Measurements from ENCODE around the gene RPH3AL. TPM values are rescaled to one million over a fixed set of nuclear protein-coding genes. Genes with fewer than 3 reads are reported as not detected.

Gene RPH3AL
- total and polyA plus RNA-seq, 2 donors from 2014 or later = 18.1 to 55.9 TPM

DNA sequence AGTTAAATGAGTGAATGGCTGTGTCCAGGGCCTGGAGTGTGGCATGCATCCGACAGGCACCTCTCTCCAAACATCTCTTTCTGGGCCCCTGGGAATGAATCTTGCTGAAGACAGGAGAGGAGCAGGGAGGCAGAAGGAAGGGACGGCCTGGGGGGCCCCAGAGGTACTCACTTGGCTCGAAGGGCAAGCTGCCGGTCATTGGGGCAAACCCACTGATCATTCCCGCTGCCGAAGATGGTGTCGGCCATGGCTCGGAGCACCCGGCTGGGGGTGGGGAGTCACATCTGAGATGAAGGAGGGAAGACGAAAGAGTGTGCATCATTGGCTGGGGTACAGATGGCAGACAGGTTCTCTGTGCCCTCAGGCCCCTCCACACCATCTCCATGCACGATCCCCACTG, 25.3 kb downstream of the RPH3AL start:
- DNase-seq (peak in 1 of 5 donors; percentile 54), FAIRE-seq (no peak)
- Histone ChIP-seq H3K36me3 (ENCODE audit: control insufficient read depth in 2 of 3, insufficient read depth in 3 of 3, low read length in 3 of 3) (no peaks in the 10 kb centered on the region), H3K27ac (ENCODE audit: low read depth in 2 of 2, low read length in 2 of 2) (no peak overlapping the region), H3K4me3 (ENCODE audit: low read length in 3 of 3) (no peak overlapping the region), H3K27me3 (ENCODE audit: control insufficient read depth, insufficient read depth, low read length) (no peaks in the 10 kb centered on the region), H3K4me1 (ENCODE audit: control insufficient read depth in 2 of 3, insufficient read depth in 2 of 3, low read depth in 1 of 3, low read length in 3 of 3) (peaks cover 0 to 6% (median 0%) of the 10 kb centered on the region in 3 donors), H3K9ac (ENCODE audit: low read length in 3 of 3) (no peak overlapping the region), H3K9me3 (ENCODE audit: control insufficient read depth in 2 of 3, insufficient read depth in 1 of 3, low read length in 3 of 3) (no peaks in the 10 kb centered on the region)
- intact Hi-C loops (cut with DNase I) = no loop called here
- TF ChIP-seq, protein P1, sequence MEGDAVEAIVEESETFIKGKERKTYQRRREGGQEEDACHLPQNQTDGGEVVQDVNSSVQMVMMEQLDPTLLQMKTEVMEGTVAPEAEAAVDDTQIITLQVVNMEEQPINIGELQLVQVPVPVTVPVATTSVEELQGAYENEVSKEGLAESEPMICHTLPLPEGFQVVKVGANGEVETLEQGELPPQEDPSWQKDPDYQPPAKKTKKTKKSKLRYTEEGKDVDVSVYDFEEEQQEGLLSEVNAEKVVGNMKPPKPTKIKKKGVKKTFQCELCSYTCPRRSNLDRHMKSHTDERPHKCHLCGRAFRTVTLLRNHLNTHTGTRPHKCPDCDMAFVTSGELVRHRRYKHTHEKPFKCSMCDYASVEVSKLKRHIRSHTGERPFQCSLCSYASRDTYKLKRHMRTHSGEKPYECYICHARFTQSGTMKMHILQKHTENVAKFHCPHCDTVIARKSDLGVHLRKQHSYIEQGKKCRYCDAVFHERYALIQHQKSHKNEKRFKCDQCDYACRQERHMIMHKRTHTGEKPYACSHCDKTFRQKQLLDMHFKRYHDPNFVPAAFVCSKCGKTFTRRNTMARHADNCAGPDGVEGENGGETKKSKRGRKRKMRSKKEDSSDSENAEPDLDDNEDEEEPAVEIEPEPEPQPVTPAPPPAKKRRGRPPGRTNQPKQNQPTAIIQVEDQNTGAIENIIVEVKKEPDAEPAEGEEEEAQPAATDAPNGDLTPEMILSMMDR (IDR thresholded peaks at IDR 0.05; ENCODE audit: borderline replicate concordance, extremely low read depth, insufficient read depth) = no peak

DNA sequence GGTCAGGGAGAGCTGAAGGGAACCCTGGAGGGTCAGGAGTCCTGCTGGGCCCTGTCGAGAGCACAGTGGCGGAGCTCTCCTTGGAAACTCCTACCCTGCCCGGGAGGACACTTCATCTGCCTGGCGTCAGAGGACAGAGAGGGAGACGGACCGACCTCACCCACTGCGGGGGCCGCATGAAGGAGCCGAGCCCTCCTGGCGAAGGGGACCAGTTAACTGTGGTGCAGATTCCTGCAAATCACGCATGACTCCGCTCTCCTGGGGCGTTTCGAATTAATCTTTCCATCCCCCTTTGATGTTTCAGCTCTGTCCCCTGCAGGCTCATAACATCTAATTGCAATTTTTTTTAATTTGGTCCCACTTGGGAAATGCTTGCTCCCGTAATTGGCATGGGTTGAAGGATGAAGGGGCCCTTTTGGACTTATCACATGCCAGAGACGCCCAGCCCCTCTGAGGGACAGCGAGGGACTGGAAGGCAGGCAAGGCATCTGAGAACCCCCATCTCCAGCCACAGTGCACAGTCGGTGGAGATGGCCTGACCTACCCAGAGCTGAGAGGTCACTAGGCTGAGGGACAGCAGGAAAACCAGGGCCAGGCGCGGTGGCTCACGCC, 26.5 kb downstream of the RPH3AL start:
- DNase-seq (peak in 2 of 5 donors; percentile 60 to 62), FAIRE-seq (no peak)
- intact Hi-C loops (cut with DNase I) = no loop called here

DNA sequence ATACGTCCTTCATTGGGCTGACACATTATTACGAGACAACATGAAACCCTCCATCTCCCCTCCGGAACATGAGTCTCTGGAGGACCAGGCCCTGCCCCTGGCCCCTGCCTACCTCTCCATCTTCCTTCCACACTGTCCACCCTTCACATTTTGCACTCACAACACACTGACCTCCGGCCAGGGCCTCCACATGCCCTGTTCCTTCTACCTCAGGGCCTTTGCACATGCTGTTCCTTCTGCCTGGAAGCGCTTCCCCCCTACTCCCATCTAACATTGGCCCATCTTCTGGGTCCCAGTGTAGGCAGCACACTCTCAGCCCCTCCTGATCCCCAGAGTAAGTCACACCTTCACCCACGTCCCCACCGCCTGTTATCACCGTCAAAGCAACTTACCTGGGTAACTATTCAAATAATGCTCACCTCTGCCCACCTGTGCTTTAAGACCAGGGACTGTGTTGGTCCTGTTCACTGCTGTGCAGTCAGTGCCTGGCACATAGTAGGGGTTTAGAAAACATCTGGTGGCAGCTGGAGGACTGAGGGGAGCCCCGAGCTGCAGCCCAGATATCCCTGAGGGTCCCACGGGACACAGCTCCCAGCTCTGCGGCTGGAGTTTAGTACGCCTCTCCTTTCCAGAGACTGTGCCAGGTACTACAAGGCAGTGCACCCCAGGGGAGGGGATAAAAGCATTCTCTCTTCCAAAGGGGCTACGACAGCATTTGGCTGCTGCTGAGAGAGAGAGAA, 27.2 kb downstream of the RPH3AL start:
- DNase-seq (peak in 1 of 5 donors; percentile 16), FAIRE-seq (no peak)
- Histone ChIP-seq H3K9me3 (ENCODE audit: control insufficient read depth in 2 of 3, insufficient read depth in 1 of 3, low read length in 3 of 3) (no peaks in the 10 kb centered on the region), H3K36me3 (ENCODE audit: control insufficient read depth in 2 of 3, insufficient read depth in 3 of 3, low read length in 3 of 3) (no peaks in the 10 kb centered on the region), H3K4me1 (ENCODE audit: control insufficient read depth in 2 of 3, insufficient read depth in 2 of 3, low read depth in 1 of 3, low read length in 3 of 3) (no peaks in the 10 kb centered on the region), H3K27ac (ENCODE audit: low read depth in 2 of 2, low read length in 2 of 2) (no peak overlapping the region), H3K27me3 (ENCODE audit: control insufficient read depth, insufficient read depth, low read length) (no peaks in the 10 kb centered on the region), H3K4me3 (ENCODE audit: low read length in 3 of 3) (no peak overlapping the region), H3K9ac (ENCODE audit: low read length in 3 of 3) (no peak overlapping the region)
- intact Hi-C loops (cut with DNase I) = no loop called here
- TF ChIP-seq, protein P1 (IDR thresholded peaks at IDR 0.05; ENCODE audit: borderline replicate concordance, extremely low read depth, insufficient read depth) = no peak

More for the DNA sequence above, 26.5 kb downstream of the RPH3AL start:
- Histone ChIP-seq H3K27me3 (ENCODE audit: control insufficient read depth, insufficient read depth, low read length) (no peaks in the 10 kb centered on the region), H3K36me3 (ENCODE audit: control insufficient read depth in 2 of 3, insufficient read depth in 3 of 3, low read length in 3 of 3) (no peaks in the 10 kb centered on the region), H3K4me3 (ENCODE audit: low read length in 3 of 3) (no peak overlapping the region), H3K9ac (ENCODE audit: low read length in 3 of 3) (no peak overlapping the region), H3K27ac (ENCODE audit: low read depth in 2 of 2, low read length in 2 of 2) (no peak overlapping the region), H3K9me3 (ENCODE audit: control insufficient read depth in 2 of 3, insufficient read depth in 1 of 3, low read length in 3 of 3) (no peaks in the 10 kb centered on the region), H3K4me1 (ENCODE audit: control insufficient read depth in 2 of 3, insufficient read depth in 2 of 3, low read depth in 1 of 3, low read length in 3 of 3) (peaks cover 0 to 3% (median 0%) of the 10 kb centered on the region in 3 donors)
- TF ChIP-seq, protein P1 (IDR thresholded peaks at IDR 0.05; ENCODE audit: borderline replicate concordance, extremely low read depth, insufficient read depth) = no peak
